ENCODE measurements around the gene ZBTB32.

GRCh38 chr19:35727956-35728706 is 23.8 kb downstream of the ZBTB32 start:
- TF ChIP-seq CTCF (IDR thresholded peaks at IDR 0.05; ENCODE audit: insufficient read depth, low read depth, low read length) (no peak), EZH2 (IDR thresholded peaks at IDR 0.05; ENCODE audit: insufficient read depth, low read length) (no peak)
